H1 (cell line): ENCODE results near the gene PDZRN3. TPM values are rescaled to one million over a fixed set of nuclear protein-coding genes. Genes with fewer than 3 reads are reported as not detected.

Experiments used
- CTCF ChIA-PET: fragments of 300-600 bp; sonication (Branson Sonifier 250); formaldehyde crosslinking; loops from one replicate; lab custom pipeline; 2021; ENCODE audit not compliant: partially characterized antibody; lab: Charles Lee
- POLR2A ChIA-PET: fragments of 300-600 bp; sonication (Branson Sonifier 250); formaldehyde crosslinking; loops from one replicate; lab custom pipeline; 2021; ENCODE audit warnings: inconsistent platforms; ENCODE audit not compliant: partially characterized antibody; lab: Charles Lee
- DNase-seq, 2 experiments: peaks; one replicate each; pipeline versions ENCODE4 v3.0.0 to v3.0.0-alpha.2; 2010 to 2022; ENCODE audit warnings: low spot score in 2 of 2, low read depth in 1 of 2, mixed read lengths in 1 of 2
- FAIRE-seq: peaks from 2 replicates; lab custom pipeline; 2011; peaks lifted over from hg19 to GRCh38; lab: Jason Lieb, UNC
- H2AFZ ChIP-seq: 2 replicates; pipeline ENCODE4 v1.8.1; 2012; ENCODE audit warnings: low read length, inconsistent platforms
- H2AK5ac ChIP-seq: 2 replicates; pipeline ENCODE4 v1.6.1; 2013; ENCODE audit warnings: low read depth, low read length
- H2BK120ac ChIP-seq: replicated peaks from 2 replicates; pipeline ENCODE3; 2013; ENCODE audit warnings: low read depth, low read length, inconsistent platforms
- H2BK12ac ChIP-seq: 2 replicates; pipeline ENCODE4 v1.6.1; 2013; ENCODE audit warnings: low read depth, low read length
- H2BK15ac ChIP-seq: 2 replicates; pipeline ENCODE4 v1.6.1; 2013; ENCODE audit warnings: low read length
- H2BK20ac ChIP-seq: 2 replicates; pipeline ENCODE4 v1.6.1; 2013; ENCODE audit warnings: low read length
- H2BK5ac ChIP-seq: 2 replicates; pipeline ENCODE4 v1.6.1; 2013; ENCODE audit warnings: low read depth, low read length
- H3K14ac ChIP-seq: 2 replicates; pipeline ENCODE4 v1.6.1; 2013; ENCODE audit warnings: inconsistent platforms; ENCODE audit not compliant: insufficient read length
- H3K18ac ChIP-seq: 2 replicates; pipeline ENCODE4 v1.6.1; 2013; ENCODE audit warnings: low read length; ENCODE audit errors: extremely low read depth
- H3K23ac ChIP-seq: 2 replicates; pipeline ENCODE4 v1.6.1; 2013; ENCODE audit warnings: inconsistent platforms; ENCODE audit not compliant: insufficient read length
- H3K23me2 ChIP-seq: 2 replicates; pipeline ENCODE4 v1.6.1; 2013; ENCODE audit warnings: low read depth, low read length
- H3K27ac ChIP-seq: 2 replicates; pipeline ENCODE4 v1.6.1; 2011; ENCODE audit warnings: low read depth, low read length, inconsistent platforms
- H3K27me3 ChIP-seq, 4 experiments: replicated peaks in 1 of 4; 1 replicate in 1 of 4; 2 replicates in 3 of 4; pipeline versions ENCODE4 v1.6.1 to v1.8.1; 2011 to 2013; ENCODE audit warnings: low read length in 3 of 4, mild to moderate bottlenecking in 3 of 4, inconsistent platforms in 2 of 4, mixed read lengths in 2 of 4, moderate library complexity in 1 of 4; ENCODE audit not compliant: control insufficient read depth in 3 of 4, insufficient read depth in 3 of 4; ENCODE audit errors: extremely low read depth in 1 of 4
- H3K36me3 ChIP-seq, 4 experiments: 2 replicates each; pipeline versions ENCODE4 v1.6.1 to v1.8.1; 2011 to 2013; ENCODE audit warnings: mild to moderate bottlenecking in 4 of 4, low read length in 3 of 4, moderate library complexity in 2 of 4, control low read depth in 1 of 4, inconsistent platforms in 1 of 4; ENCODE audit not compliant: insufficient read depth in 4 of 4, control insufficient read depth in 2 of 4
- H3K4ac ChIP-seq: replicated peaks from 2 replicates; pipeline ENCODE3; 2013; ENCODE audit warnings: low read length, low read depth, mixed read lengths, inconsistent platforms; ENCODE audit not compliant: insufficient read length
- H3K4me1 ChIP-seq, 4 experiments: replicated peaks in 1 of 4; 1 replicate in 1 of 4; 2 replicates in 3 of 4; pipeline versions ENCODE4 v1.6.1 to v1.8.1; 2011 to 2013; ENCODE audit warnings: low read length in 3 of 4, inconsistent platforms in 2 of 4, mixed read lengths in 1 of 4; ENCODE audit not compliant: insufficient read depth in 4 of 4, control insufficient read depth in 3 of 4
- H3K4me2 ChIP-seq, 2 experiments: 2 replicates each; pipeline versions ENCODE4 v1.6.1 to v1.8.1; 2011 to 2013; ENCODE audit warnings: low read depth in 2 of 2, low read length in 2 of 2, control low read depth in 1 of 2, inconsistent platforms in 1 of 2, mild to moderate bottlenecking in 1 of 2; ENCODE audit not compliant: insufficient read depth in 1 of 2
- H3K4me3 ChIP-seq, 4 experiments: fragments of 200-600, 300-600 bp in 1 of 4; sonication (generic), shearing (Covaris generic), sonication (Bioruptor Twin) in 1 of 4; 2 replicates each; pipeline versions ENCODE4 v1.5.1 to v1.8.1; 2011 to 2016; ENCODE audit warnings: low read length in 4 of 4, low read depth in 3 of 4, control low read depth in 2 of 4, inconsistent platforms in 2 of 4, mild to moderate bottlenecking in 2 of 4, mixed read lengths in 1 of 4, moderate library complexity in 1 of 4; ENCODE audit not compliant: insufficient read depth in 2 of 4; ENCODE audit errors: extremely low read depth in 1 of 4
- H3K56ac ChIP-seq: replicated peaks from 2 replicates; pipeline ENCODE3; 2013; ENCODE audit warnings: low read depth, mild to moderate bottlenecking, mixed read lengths, low read length, inconsistent platforms; ENCODE audit not compliant: insufficient read length
- H3K79me1 ChIP-seq: 2 replicates; pipeline ENCODE4 v1.6.1; 2013; ENCODE audit warnings: low read depth, low read length, control low read depth
- H3K79me2 ChIP-seq, 2 experiments: 2 replicates each; pipeline versions ENCODE4 v1.6.1 to v1.8.1; 2012 to 2013; ENCODE audit warnings: low read length in 2 of 2, mild to moderate bottlenecking in 2 of 2, inconsistent platforms in 1 of 2; ENCODE audit not compliant: insufficient read depth in 2 of 2, control insufficient read depth in 1 of 2
- H3K9ac ChIP-seq, 4 experiments: replicated peaks in 1 of 4; 1 replicate in 1 of 4; 2 replicates in 3 of 4; pipeline versions ENCODE4 v1.6.1 to v1.8.1; 2011 to 2013; ENCODE audit warnings: low read depth in 3 of 4, low read length in 3 of 4, control low read depth in 2 of 4, mild to moderate bottlenecking in 2 of 4, moderate library complexity in 2 of 4, inconsistent platforms in 1 of 4; ENCODE audit errors: extremely low read depth in 1 of 4
- H3K9me3 ChIP-seq, 2 experiments: 2 replicates each; pipeline versions ENCODE4 v1.6.1 to v1.8.1; 2012 to 2013; ENCODE audit warnings: mild to moderate bottlenecking in 2 of 2, moderate library complexity in 2 of 2, control low read depth in 1 of 2, inconsistent platforms in 1 of 2, low read depth in 1 of 2, low read length in 1 of 2, mixed read lengths in 1 of 2; ENCODE audit not compliant: insufficient read depth in 2 of 2
- H4K20me1 ChIP-seq, 2 experiments: replicated peaks in 1 of 2; 2 replicates each; pipeline versions ENCODE3 to v1.8.1; 2011 to 2013; ENCODE audit warnings: inconsistent platforms in 2 of 2, low read length in 2 of 2, mild to moderate bottlenecking in 1 of 2; ENCODE audit not compliant: insufficient read depth in 2 of 2, control insufficient read depth in 1 of 2
- H4K5ac ChIP-seq: 2 replicates; pipeline ENCODE4 v1.6.1; 2013; ENCODE audit warnings: low read length, low read depth, mixed read lengths, inconsistent platforms; ENCODE audit not compliant: insufficient read length
- H4K8ac ChIP-seq: 2 replicates; pipeline ENCODE4 v1.8.0; 2013; ENCODE audit warnings: mild to moderate bottlenecking, moderate library complexity, low read length, inconsistent platforms; ENCODE audit not compliant: insufficient read depth; ENCODE audit errors: extremely low read depth
- H4K91ac ChIP-seq: replicated peaks from 2 replicates; pipeline ENCODE3; 2013; ENCODE audit warnings: low read length, mixed read lengths, inconsistent platforms; ENCODE audit not compliant: insufficient read length
- CEBPB ChIP-seq: IDR thresholded peaks from 2 replicates; pipeline ENCODE4 v1.6.1; 2012; ENCODE audit warnings: low read depth, low read length
- GABPA ChIP-seq: IDR thresholded peaks from 2 replicates; pipeline ENCODE4 v1.6.1; 2011; ENCODE audit warnings: mild to moderate bottlenecking, low read length, moderate library complexity, borderline replicate concordance; ENCODE audit not compliant: insufficient read depth
- GTF2F1 ChIP-seq: IDR thresholded peaks from 2 replicates; pipeline ENCODE4 v1.6.1; 2012; ENCODE audit warnings: low read depth, low read length, improper control_type of control experiment, borderline replicate concordance
- JUND ChIP-seq: IDR thresholded peaks from 2 replicates; pipeline ENCODE4 v1.6.1; 2011; ENCODE audit warnings: mild to moderate bottlenecking, improper control_type of control experiment, low read length
- KDM4A ChIP-seq: IDR thresholded peaks from one replicate; pipeline ENCODE4 v1.7.1; 2012; ENCODE audit warnings: low read depth, mild to moderate bottlenecking, moderate library complexity, low read length, inconsistent platforms; ENCODE audit not compliant: severe bottlenecking
- TAF7 ChIP-seq: optimal IDR thresholded peaks from 2 replicates; pipeline ENCODE3; 2011; ENCODE audit warnings: low read depth, mild to moderate bottlenecking, inconsistent platforms, low read length, moderate library complexity, borderline replicate concordance
- TEAD4 ChIP-seq: IDR thresholded peaks from 2 replicates; pipeline ENCODE4 v1.6.1; 2012; ENCODE audit warnings: low read depth, low read length, inconsistent platforms, mixed read lengths
- polyA plus RNA-seq, 7 experiments: library from polyadenylated mRNA; depleted of rRNA in 3 of 7; stranded (reverse) in 5 of 7; unstranded in 2 of 7; fragments of >200 nt in 5 of 7; fragments of 200-250 nt in 2 of 7; gene quantifications; 1 replicate in 5 of 7; 2 replicates in 1 of 7; 4 replicates in 1 of 7; pipeline versions ENCODE4 v1.2.1 to v1.2.3, GENCODE V29; 2011 to 2013; ENCODE audit warnings: missing spikeins in 2 of 7, mixed read lengths in 2 of 7
- total RNA-seq: library from RNA; stranded (reverse); fragmentation: NEBNext Ultra II Directional; extraction: Animal tissue kit (Norgen Biotek cat#: 25700); gene quantifications from 2 replicates; pipeline ENCODE4 v1.2.1, GENCODE V29; 2021
- TF ChIP-seq, protein P1 (sequence below): IDR thresholded peaks from 2 replicates; pipeline ENCODE4 v1.6.1; 2012; ENCODE audit warnings: low read length, inconsistent platforms
- TF ChIP-seq, protein P2 (sequence below): IDR thresholded peaks from 2 replicates; pipeline ENCODE4 v1.6.1; 2011; ENCODE audit warnings: low read length, improper control_type of control experiment
- TF ChIP-seq, protein P3 (sequence below), 3 experiments: IDR thresholded peaks; 1 replicate in 2 of 3; 2 replicates in 1 of 3; pipeline versions ENCODE4 v1.5.1 to v1.6.1; 2011; ENCODE audit warnings: low read length in 3 of 3, mild to moderate bottlenecking in 3 of 3, inconsistent platforms in 2 of 3, low read depth in 1 of 3, moderate library complexity in 1 of 3; ENCODE audit not compliant: insufficient read depth in 1 of 3; ENCODE audit errors: control extremely low read depth in 1 of 3

The PDZRN3 gene
- total and polyA plus RNA-seq, 2 of the 8 experiments (the other 6 are each of a cell fraction or from before 2014, with no cell fraction given), result 4.2 to 20.5 TPM

DNA sequence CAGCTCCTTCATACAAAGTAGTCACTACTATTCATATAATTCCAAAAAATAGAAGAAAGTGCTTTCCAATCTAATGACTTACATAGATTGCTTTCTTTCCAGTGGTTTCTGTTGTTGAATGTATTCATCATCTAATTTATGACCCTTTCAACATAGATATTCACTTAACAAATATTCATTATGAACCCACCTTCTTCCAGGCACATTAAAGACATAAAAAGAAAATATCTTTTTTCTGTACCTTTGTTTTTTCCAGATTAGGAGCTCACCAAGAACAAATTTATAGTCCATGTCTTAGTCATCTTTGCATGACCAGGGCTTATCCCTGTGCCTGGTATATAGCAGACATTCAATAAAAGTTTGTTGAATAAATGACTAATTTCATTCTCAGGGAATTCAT is 32.4 kb upstream of the PDZRN3 start:
- no peak overlapping the region for H3K4ac ChIP-seq
- DNase-seq (no peak), FAIRE-seq (no peak)
- no peak overlapping the region for H3K27ac ChIP-seq
- H3K9me3 ChIP-seq, result no peaks in the 10 kb centered on the region
- no peak overlapping the region for H4K8ac ChIP-seq
- no peak overlapping the region for H2BK15ac ChIP-seq
- no peak overlapping the region for H4K5ac ChIP-seq
- H3K23ac ChIP-seq, result no peak overlapping the region
- no peaks in the 10 kb centered on the region for H4K20me1 ChIP-seq
- H2BK20ac ChIP-seq, result no peak overlapping the region
- ChIA-PET CTCF (no interaction called here), POLR2A (no interaction called here)
- H3K36me3 ChIP-seq, result no peaks in the 10 kb centered on the region
- H3K18ac ChIP-seq, result no peak overlapping the region
- no peak overlapping the region for H3K14ac ChIP-seq
- H2BK12ac ChIP-seq, result no peak overlapping the region
- no peaks in the 10 kb centered on the region for H3K79me1 ChIP-seq
- no peak overlapping the region for H3K56ac ChIP-seq
- no peaks in the 10 kb centered on the region for H3K23me2 ChIP-seq
- H3K4me3 ChIP-seq, result no peak overlapping the region
- no peak overlapping the region for H2AK5ac ChIP-seq
- no peaks in the 10 kb centered on the region; a peak in 2 of 7 replicates for H3K27me3 ChIP-seq
- H2AFZ ChIP-seq, result no peak overlapping the region
- H3K4me1 ChIP-seq, result peaks cover 0 to 7% (median 4%) of the 10 kb centered on the region in 4 experiments; a peak in 3 of 7 replicates
- H3K79me2 ChIP-seq, result no peaks in the 10 kb centered on the region
- H3K9ac ChIP-seq, result no peak overlapping the region
- no peak overlapping the region for H4K91ac ChIP-seq
- H2BK120ac ChIP-seq, result no peak overlapping the region
- H2BK5ac ChIP-seq, result no peak overlapping the region
- no peak overlapping the region for H3K4me2 ChIP-seq
- TF ChIP-seq KDM4A (no peak), JUND (no peak), TEAD4 (no peak), CEBPB (no peak), TAF7 (no peak), GTF2F1 (no peak), GABPA (no peak)
- TF ChIP-seq, protein P1, sequence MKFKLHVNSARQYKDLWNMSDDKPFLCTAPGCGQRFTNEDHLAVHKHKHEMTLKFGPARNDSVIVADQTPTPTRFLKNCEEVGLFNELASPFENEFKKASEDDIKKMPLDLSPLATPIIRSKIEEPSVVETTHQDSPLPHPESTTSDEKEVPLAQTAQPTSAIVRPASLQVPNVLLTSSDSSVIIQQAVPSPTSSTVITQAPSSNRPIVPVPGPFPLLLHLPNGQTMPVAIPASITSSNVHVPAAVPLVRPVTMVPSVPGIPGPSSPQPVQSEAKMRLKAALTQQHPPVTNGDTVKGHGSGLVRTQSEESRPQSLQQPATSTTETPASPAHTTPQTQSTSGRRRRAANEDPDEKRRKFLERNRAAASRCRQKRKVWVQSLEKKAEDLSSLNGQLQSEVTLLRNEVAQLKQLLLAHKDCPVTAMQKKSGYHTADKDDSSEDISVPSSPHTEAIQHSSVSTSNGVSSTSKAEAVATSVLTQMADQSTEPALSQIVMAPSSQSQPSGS, result no peak
- TF ChIP-seq, protein P2, sequence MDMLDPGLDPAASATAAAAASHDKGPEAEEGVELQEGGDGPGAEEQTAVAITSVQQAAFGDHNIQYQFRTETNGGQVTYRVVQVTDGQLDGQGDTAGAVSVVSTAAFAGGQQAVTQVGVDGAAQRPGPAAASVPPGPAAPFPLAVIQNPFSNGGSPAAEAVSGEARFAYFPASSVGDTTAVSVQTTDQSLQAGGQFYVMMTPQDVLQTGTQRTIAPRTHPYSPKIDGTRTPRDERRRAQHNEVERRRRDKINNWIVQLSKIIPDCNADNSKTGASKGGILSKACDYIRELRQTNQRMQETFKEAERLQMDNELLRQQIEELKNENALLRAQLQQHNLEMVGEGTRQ, result no peak
- TF ChIP-seq, protein P3, sequence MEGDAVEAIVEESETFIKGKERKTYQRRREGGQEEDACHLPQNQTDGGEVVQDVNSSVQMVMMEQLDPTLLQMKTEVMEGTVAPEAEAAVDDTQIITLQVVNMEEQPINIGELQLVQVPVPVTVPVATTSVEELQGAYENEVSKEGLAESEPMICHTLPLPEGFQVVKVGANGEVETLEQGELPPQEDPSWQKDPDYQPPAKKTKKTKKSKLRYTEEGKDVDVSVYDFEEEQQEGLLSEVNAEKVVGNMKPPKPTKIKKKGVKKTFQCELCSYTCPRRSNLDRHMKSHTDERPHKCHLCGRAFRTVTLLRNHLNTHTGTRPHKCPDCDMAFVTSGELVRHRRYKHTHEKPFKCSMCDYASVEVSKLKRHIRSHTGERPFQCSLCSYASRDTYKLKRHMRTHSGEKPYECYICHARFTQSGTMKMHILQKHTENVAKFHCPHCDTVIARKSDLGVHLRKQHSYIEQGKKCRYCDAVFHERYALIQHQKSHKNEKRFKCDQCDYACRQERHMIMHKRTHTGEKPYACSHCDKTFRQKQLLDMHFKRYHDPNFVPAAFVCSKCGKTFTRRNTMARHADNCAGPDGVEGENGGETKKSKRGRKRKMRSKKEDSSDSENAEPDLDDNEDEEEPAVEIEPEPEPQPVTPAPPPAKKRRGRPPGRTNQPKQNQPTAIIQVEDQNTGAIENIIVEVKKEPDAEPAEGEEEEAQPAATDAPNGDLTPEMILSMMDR (IDR thresholded peaks at IDR 0.05; ENCODE audit: control extremely low read depth in 1 of 3, insufficient read depth in 1 of 3, low read depth in 1 of 3, low read length in 3 of 3), result no peak
